Ishikawa (cell line): ENCODE data around the gene KRT80.

Experiments used
- CREB1 ChIP-seq: IDR thresholded peaks from 2 replicates; pipeline ENCODE4 v1.6.1; 2012; ENCODE audit warnings: low read depth
- EGR1 ChIP-seq: IDR thresholded peaks from 2 replicates; pipeline ENCODE4 v1.6.1; 2012
- EP300 ChIP-seq: IDR thresholded peaks from 2 replicates; pipeline ENCODE4 v1.6.1; 2012; ENCODE audit warnings: borderline replicate concordance
- FOXM1 ChIP-seq: IDR thresholded peaks from 2 replicates; pipeline ENCODE4 v1.6.1; 2012; ENCODE audit warnings: low read depth, borderline replicate concordance
- MAX ChIP-seq: IDR thresholded peaks from 2 replicates; pipeline ENCODE4 v1.6.1; 2012
- TAF1 ChIP-seq: IDR thresholded peaks from 2 replicates; pipeline ENCODE4 v1.6.1; 2012; ENCODE audit warnings: low read depth, mild to moderate bottlenecking
- TEAD4 ChIP-seq: IDR thresholded peaks from 2 replicates; pipeline ENCODE4 v1.6.1; 2012
- TF ChIP-seq, protein P1 (sequence below): IDR thresholded peaks from 2 replicates; pipeline ENCODE4 v1.6.1; 2012; ENCODE audit warnings: low read depth, mild to moderate bottlenecking
- TF ChIP-seq, protein P2 (sequence below): IDR thresholded peaks from 2 replicates; pipeline ENCODE4 v1.6.1; 2012

DNA sequence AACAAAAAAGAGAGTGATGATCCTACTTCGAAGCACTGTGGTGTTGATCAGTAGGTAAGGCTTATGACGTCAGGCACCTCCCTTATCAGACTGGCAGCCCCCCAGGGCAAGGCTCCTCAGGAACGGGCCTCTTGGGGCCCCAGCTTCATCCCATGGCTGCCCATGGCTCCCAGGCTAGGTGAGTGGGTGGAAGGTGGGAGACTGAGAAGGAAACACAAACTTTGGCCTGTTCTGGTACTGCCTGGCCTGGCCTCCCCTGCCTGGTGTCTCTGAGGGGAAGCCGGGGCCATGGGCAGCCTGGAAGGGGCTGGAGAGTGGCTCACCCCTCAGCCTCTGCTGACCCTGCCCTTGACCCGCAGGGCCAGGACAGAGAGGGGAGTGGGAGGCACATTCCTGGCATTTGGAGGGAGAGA is 38.9 kb downstream of the KRT80 start:
- TF ChIP-seq EGR1 (no peak), TAF1 (no peak), CREB1 (no peak), MAX (no peak), TEAD4 (no peak), FOXM1 (no peak), EP300 (no peak)
- TF ChIP-seq, protein P1, sequence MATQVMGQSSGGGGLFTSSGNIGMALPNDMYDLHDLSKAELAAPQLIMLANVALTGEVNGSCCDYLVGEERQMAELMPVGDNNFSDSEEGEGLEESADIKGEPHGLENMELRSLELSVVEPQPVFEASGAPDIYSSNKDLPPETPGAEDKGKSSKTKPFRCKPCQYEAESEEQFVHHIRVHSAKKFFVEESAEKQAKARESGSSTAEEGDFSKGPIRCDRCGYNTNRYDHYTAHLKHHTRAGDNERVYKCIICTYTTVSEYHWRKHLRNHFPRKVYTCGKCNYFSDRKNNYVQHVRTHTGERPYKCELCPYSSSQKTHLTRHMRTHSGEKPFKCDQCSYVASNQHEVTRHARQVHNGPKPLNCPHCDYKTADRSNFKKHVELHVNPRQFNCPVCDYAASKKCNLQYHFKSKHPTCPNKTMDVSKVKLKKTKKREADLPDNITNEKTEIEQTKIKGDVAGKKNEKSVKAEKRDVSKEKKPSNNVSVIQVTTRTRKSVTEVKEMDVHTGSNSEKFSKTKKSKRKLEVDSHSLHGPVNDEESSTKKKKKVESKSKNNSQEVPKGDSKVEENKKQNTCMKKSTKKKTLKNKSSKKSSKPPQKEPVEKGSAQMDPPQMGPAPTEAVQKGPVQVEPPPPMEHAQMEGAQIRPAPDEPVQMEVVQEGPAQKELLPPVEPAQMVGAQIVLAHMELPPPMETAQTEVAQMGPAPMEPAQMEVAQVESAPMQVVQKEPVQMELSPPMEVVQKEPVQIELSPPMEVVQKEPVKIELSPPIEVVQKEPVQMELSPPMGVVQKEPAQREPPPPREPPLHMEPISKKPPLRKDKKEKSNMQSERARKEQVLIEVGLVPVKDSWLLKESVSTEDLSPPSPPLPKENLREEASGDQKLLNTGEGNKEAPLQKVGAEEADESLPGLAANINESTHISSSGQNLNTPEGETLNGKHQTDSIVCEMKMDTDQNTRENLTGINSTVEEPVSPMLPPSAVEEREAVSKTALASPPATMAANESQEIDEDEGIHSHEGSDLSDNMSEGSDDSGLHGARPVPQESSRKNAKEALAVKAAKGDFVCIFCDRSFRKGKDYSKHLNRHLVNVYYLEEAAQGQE, result no peak
- TF ChIP-seq, protein P2, sequence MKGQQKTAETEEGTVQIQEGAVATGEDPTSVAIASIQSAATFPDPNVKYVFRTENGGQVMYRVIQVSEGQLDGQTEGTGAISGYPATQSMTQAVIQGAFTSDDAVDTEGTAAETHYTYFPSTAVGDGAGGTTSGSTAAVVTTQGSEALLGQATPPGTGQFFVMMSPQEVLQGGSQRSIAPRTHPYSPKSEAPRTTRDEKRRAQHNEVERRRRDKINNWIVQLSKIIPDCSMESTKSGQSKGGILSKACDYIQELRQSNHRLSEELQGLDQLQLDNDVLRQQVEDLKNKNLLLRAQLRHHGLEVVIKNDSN, result no peak
